Measurements from ENCODE around the gene AIG1. TPM values are rescaled to one million over a fixed set of nuclear protein-coding genes. Genes with fewer than 3 reads are reported as not detected.

AIG1 gene
- total and polyA plus RNA-seq, 2 of the 13 experiments (the other 11 are each of a cell fraction or from before 2014, with no cell fraction given), result 115 to 197 TPM

DNA sequence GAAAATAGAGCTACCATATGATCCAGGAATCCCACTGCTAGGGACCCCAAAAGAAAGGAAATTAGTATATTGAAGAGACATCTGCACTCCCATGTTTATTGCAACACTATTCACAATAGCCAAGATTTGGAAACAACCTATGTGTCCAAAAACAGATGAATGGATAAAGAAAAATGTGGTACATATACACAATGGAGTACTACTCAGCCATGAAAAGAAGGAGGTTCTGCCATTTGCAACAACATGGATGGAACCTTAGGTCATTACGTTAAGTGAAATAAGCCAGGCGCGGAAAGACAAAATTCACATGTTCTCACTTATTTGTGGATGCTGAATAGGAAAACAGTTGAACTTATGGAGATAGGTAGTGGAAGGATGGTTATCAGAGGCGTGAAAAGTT is 252.5 kb downstream of the AIG1 start:
- FAIRE-seq, result no peak
- H3K9me3 ChIP-seq (ENCODE audit: low read length), result peaks cover 4% of the 10 kb centered on the region; the same call in 1 of the 2 replicates
- TF ChIP-seq JUNB (CRISPR knock-in tag; IDR thresholded peaks at IDR 0.05; ENCODE audit: borderline replicate concordance) (0 out of 2 replicates have a peak, but pooled peaks have one; percentile 15), SMAD3 (CRISPR knock-in tag; IDR thresholded peaks at IDR 0.05) (no peak)
- TF ChIP-seq, protein P1, sequence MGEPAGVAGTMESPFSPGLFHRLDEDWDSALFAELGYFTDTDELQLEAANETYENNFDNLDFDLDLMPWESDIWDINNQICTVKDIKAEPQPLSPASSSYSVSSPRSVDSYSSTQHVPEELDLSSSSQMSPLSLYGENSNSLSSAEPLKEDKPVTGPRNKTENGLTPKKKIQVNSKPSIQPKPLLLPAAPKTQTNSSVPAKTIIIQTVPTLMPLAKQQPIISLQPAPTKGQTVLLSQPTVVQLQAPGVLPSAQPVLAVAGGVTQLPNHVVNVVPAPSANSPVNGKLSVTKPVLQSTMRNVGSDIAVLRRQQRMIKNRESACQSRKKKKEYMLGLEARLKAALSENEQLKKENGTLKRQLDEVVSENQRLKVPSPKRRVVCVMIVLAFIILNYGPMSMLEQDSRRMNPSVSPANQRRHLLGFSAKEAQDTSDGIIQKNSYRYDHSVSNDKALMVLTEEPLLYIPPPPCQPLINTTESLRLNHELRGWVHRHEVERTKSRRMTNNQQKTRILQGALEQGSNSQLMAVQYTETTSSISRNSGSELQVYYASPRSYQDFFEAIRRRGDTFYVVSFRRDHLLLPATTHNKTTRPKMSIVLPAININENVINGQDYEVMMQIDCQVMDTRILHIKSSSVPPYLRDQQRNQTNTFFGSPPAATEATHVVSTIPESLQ (CRISPR knock-in tag; conservative IDR thresholded peaks at IDR 0.05), result no peak
- no peak overlapping the region for H3K4me3 ChIP-seq (replicated peaks in 1 of 3; ENCODE audit: insufficient read depth in 1 of 3, low read depth in 2 of 3, low read length in 3 of 3)
- in situ Hi-C loops (cut with HindIII; ENCODE audit: extremely low pct_ligation_motif_present, low pct_unique_long_range_greater_than_20kb), result no loop called here
- no peaks in the 10 kb centered on the region for H3K4me1 ChIP-seq (ENCODE audit: insufficient read depth, low read length)
- no peak overlapping the region for H3K9ac ChIP-seq (ENCODE audit: insufficient read depth, low read depth, low read length)
- H3K36me3 ChIP-seq (replicated peaks in 1 of 2; ENCODE audit: control insufficient read depth in 1 of 2, insufficient read depth in 2 of 2, low read length in 2 of 2), result no peaks in the 10 kb centered on the region
- no peaks in the 10 kb centered on the region for H4K20me1 ChIP-seq (ENCODE audit: insufficient read depth, low read length)
- DNase-seq (ENCODE audit: low spot score), result no peak
- no peak overlapping the region for H3K4me2 ChIP-seq (ENCODE audit: low read depth, low read length)
- H3K27me3 ChIP-seq (ENCODE audit: control insufficient read depth in 1 of 2, insufficient read depth in 2 of 2, low read length in 2 of 2), result no peaks in the 10 kb centered on the region
- no peak for ATAC-seq
- BruUV-seq (replicated peaks), result no TSS peak
- no peaks in the 10 kb centered on the region for H3K79me2 ChIP-seq (ENCODE audit: insufficient read depth, low read length)
- CTCF ChIA-PET (ENCODE audit: low intra/inter-chr PET ratio, low total read pairs), result no interaction called here
- POLR2A ChIA-PET, result no interaction called here
- H2AFZ ChIP-seq (ENCODE audit: low read length), result no peak overlapping the region
- H3K27ac ChIP-seq (ENCODE audit: extremely low read length, insufficient read depth, low read length), result no peak overlapping the region
- 97% methylated on average over 4 of the region's 4 CpGs for WGBS (ENCODE audit: low lambda C conversion rate)
- intact Hi-C loops (cut with micrococcal nuclease; ENCODE audit: unreplicated experiment), result no loop called here

DNA sequence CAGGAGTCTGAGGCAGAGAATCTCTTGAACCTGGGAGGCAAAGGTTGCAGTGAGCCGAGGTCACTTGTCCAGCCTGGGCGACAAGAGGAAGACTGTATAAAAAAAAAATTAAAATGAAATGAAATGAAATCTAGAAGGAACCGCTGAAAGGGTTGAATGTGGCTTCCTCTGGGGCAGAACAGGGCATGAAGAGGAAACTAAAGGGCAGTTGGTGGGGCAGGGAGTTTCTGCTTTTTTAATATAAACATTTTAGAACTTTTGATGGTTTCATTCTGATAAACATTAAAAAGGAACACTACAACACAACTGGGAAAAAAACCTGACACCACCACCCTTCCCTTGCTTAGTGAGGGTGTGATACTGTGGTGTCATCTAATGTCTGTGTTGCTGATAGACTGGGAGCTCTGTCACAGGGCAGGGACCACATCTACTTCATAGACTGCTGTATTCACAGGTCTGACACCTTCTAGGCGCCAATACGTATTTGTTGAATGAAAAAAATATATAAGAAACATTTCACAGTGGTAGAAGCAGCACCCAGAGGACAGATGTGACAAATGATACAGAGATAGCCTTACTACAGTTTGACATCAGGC is 260.9 kb downstream of the AIG1 start:
- Histone ChIP-seq H4K20me1 (ENCODE audit: insufficient read depth, low read length) (no peaks in the 10 kb centered on the region), H3K9ac (ENCODE audit: insufficient read depth, low read depth, low read length) (no peak overlapping the region), H3K4me2 (ENCODE audit: low read depth, low read length) (no peak overlapping the region), H3K27me3 (ENCODE audit: control insufficient read depth in 1 of 2, insufficient read depth in 2 of 2, low read length in 2 of 2) (no peaks in the 10 kb centered on the region), H3K79me2 (ENCODE audit: insufficient read depth, low read length) (no peaks in the 10 kb centered on the region), H3K27ac (ENCODE audit: extremely low read length, insufficient read depth, low read length) (no peak overlapping the region), H3K4me3 (replicated peaks in 1 of 3; ENCODE audit: insufficient read depth in 1 of 3, low read depth in 2 of 3, low read length in 3 of 3) (no peak overlapping the region), H3K4me1 (ENCODE audit: insufficient read depth, low read length) (no peaks in the 10 kb centered on the region), H2AFZ (ENCODE audit: low read length) (no peak overlapping the region), H3K9me3 (ENCODE audit: low read length) (no peaks in the 10 kb centered on the region), H3K36me3 (replicated peaks in 1 of 2; ENCODE audit: control insufficient read depth in 1 of 2, insufficient read depth in 2 of 2, low read length in 2 of 2) (no peaks in the 10 kb centered on the region; a peak in 1 of 5 replicates)
- ChIA-PET CTCF (ENCODE audit: low intra/inter-chr PET ratio, low total read pairs) (no interaction called here), POLR2A (no interaction called here)
- intact Hi-C loops (cut with micrococcal nuclease; ENCODE audit: unreplicated experiment) (no loop called here), in situ Hi-C loops (cut with HindIII; ENCODE audit: extremely low pct_ligation_motif_present, low pct_unique_long_range_greater_than_20kb) (no loop called here)
- FAIRE-seq, result no peak
- WGBS (ENCODE audit: low lambda C conversion rate), result 98% methylated on average over 5 of the region's 5 CpGs
- no TSS peak for BruUV-seq (replicated peaks)
- no peak for ATAC-seq
- no peak for DNase-seq (ENCODE audit: low spot score)
- no peak for TF ChIP-seq ZNF768 (CRISPR knock-in tag; IDR thresholded peaks at IDR 0.05)
- no peak for TF ChIP-seq ZNF546 (CRISPR knock-in tag; conservative IDR thresholded peaks at IDR 0.05)
- TF ChIP-seq, protein P2, sequence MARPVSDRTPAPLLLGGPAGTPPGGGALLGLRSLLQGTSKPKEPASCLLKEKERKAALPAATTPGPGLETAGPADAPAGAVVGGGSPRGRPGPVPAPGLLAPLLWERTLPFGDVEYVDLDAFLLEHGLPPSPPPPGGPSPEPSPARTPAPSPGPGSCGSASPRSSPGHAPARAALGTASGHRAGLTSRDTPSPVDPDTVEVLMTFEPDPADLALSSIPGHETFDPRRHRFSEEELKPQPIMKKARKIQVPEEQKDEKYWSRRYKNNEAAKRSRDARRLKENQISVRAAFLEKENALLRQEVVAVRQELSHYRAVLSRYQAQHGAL (CRISPR knock-in tag; IDR thresholded peaks at IDR 0.05; ENCODE audit: not compliant biosample characterization), result no peak
- TF ChIP-seq SMC3 (IDR thresholded peaks at IDR 0.05; ENCODE audit: low read length), result no peak
- TF ChIP-seq ZNF180 (CRISPR knock-in tag; IDR thresholded peaks at IDR 0.05; ENCODE audit: borderline replicate concordance, low read depth), result no peak
- no peak for TF ChIP-seq NFE2 (CRISPR knock-in tag; IDR thresholded peaks at IDR 0.05)
- no peak for TF ChIP-seq MAFG (CRISPR knock-in tag; IDR thresholded peaks at IDR 0.05)
- TF ChIP-seq SRY (CRISPR knock-in tag; IDR thresholded peaks at IDR 0.05), result no peak
- TF ChIP-seq ZNF720 (CRISPR knock-in tag; IDR thresholded peaks at IDR 0.05), result no peak
- TF ChIP-seq IRX3 (CRISPR knock-in tag; IDR thresholded peaks at IDR 0.05; ENCODE audit: borderline replicate concordance, low read depth), result no peak
- TF ChIP-seq KLF15 (CRISPR knock-in tag; IDR thresholded peaks at IDR 0.05; ENCODE audit: borderline replicate concordance), result no peak
- TF ChIP-seq ZFP36L1 (CRISPR knock-in tag; IDR thresholded peaks at IDR 0.05), result no peak
- no peak for TF ChIP-seq ZNF816 (CRISPR knock-in tag; IDR thresholded peaks at IDR 0.05; ENCODE audit: borderline replicate concordance)
- TF ChIP-seq, protein P3, sequence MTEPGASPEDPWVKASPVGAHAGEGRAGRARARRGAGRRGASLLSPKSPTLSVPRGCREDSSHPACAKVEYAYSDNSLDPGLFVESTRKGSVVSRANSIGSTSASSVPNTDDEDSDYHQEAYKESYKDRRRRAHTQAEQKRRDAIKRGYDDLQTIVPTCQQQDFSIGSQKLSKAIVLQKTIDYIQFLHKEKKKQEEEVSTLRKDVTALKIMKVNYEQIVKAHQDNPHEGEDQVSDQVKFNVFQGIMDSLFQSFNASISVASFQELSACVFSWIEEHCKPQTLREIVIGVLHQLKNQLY (CRISPR knock-in tag; IDR thresholded peaks at IDR 0.05), result no peak

Data from HepG2 (cell line).